Measurements from ENCODE around the gene CBLN1. TPM values are rescaled to one million over a fixed set of nuclear protein-coding genes. Genes with fewer than 3 reads are reported as not detected.
"Not testable (repeated sequence)": the region's sequence is repeated elsewhere in the genome, so short reads cannot be mapped to it uniquely, and the experiment has no call there.

CBLN1 gene
- total RNA-seq, 2 donors from 2014 or later = 0.39 to 0.40 TPM

GRCh38 chr16:49236216-49236615 is 45.4 kb downstream of the CBLN1 start:
- ATAC-seq (no peak), DNase-seq (no peak)
- intact Hi-C loops (cut with DNase I, micrococcal nuclease) = no loop called here

- ATAC-seq; DNase-seq; intact Hi-C loops (cut with DNase I, micrococcal nuclease): not testable (repeated sequence)
Measured at GRCh38 chr16:49228335-49228734, 53.3 kb downstream of the CBLN1 start.

Other genes with a start within 250 kb of the CBLN1 start
- not detected for gene C16orf78, start 92.0 kb upstream of the CBLN1 start, total RNA-seq